Measurements from ENCODE around the gene MTHFR.

GRCh38 chr1:11765661-11766428, 39.9 kb downstream of the MTHFR start:
- TF ChIP-seq ZNF274 (IDR thresholded peaks at IDR 0.05; ENCODE audit: low read depth, low read length) (no peak), SUZ12 (IDR thresholded peaks at IDR 0.05; ENCODE audit: extremely low read depth, insufficient read depth, insufficient read length) (no peak)

Measured in NT2/D1 (cell line).